Measurements from ENCODE around the gene HNRNPA1. TPM values are rescaled to one million over a fixed set of nuclear protein-coding genes. Genes with fewer than 3 reads are reported as not detected.

Gene HNRNPA1
- total RNA-seq, 1 experiment from 2014 or later: 2,589 TPM

- DNase-seq (ENCODE audit: low spot score): no peak
- ChIA-PET POLR2A (interaction anchor here (1.4 to 2.3 kb wide), 2 partner anchors 11 to 17 kb away, joined by 3 to 11 read pairs; no protein-coding TSS in a partner anchor), CTCF (interaction anchor here (1.6 kb wide), 1 partner anchor 25 kb away, joined by 5 read pairs; no protein-coding TSS in a partner anchor)
- no peak for TF ChIP-seq ZNF671 (CRISPR knock-in tag; IDR thresholded peaks at IDR 0.05)
- no peak for TF ChIP-seq CREM (CRISPR knock-in tag; IDR thresholded peaks at IDR 0.05)
- no peak for TF ChIP-seq ZNF232 (CRISPR knock-in tag; IDR thresholded peaks at IDR 0.05)
- TF ChIP-seq, protein P1, sequence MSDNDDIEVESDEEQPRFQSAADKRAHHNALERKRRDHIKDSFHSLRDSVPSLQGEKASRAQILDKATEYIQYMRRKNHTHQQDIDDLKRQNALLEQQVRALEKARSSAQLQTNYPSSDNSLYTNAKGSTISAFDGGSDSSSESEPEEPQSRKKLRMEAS (CRISPR knock-in tag; IDR thresholded peaks at IDR 0.05): 0 out of 2 replicates have a peak, but pooled peaks have one; percentile 18
- TF ChIP-seq ZNF416 (CRISPR knock-in tag; IDR thresholded peaks at IDR 0.05): no peak
- TF ChIP-seq, protein P2, sequence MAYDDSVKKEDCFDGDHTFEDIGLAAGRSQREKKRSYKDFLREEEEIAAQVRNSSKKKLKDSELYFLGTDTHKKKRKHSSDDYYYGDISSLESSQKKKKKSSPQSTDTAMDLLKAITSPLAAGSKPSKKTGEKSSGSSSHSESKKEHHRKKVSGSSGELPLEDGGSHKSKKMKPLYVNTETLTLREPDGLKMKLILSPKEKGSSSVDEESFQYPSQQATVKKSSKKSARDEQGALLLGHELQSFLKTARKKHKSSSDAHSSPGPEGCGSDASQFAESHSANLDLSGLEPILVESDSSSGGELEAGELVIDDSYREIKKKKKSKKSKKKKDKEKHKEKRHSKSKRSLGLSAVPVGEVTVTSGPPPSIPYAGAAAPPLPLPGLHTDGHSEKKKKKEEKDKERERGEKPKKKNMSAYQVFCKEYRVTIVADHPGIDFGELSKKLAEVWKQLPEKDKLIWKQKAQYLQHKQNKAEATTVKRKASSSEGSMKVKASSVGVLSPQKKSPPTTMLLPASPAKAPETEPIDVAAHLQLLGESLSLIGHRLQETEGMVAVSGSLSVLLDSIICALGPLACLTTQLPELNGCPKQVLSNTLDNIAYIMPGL (CRISPR knock-in tag; IDR thresholded peaks at IDR 0.05): no peak
- H3K27ac Mint-ChIP-seq: peak overlapping the region; percentile 93
- no peak for ATAC-seq
- H3K4me1 Mint-ChIP-seq: peaks cover 22% of the 10 kb centered on the region
- H3K36me3 Mint-ChIP-seq: peaks cover 23% of the 10 kb centered on the region
- no peaks in the 10 kb centered on the region for H3K9me3 Mint-ChIP-seq
- H3K27me3 Mint-ChIP-seq (ENCODE audit: low read depth): no peaks in the 10 kb centered on the region
- H3K4me3 Mint-ChIP-seq: peak overlapping the region; percentile 24; the same call in 1 of the 2 replicates
Measured at GRCh38 chr12:54276368-54276767, 4.2 kb upstream of the HNRNPA1 start.

DNA sequence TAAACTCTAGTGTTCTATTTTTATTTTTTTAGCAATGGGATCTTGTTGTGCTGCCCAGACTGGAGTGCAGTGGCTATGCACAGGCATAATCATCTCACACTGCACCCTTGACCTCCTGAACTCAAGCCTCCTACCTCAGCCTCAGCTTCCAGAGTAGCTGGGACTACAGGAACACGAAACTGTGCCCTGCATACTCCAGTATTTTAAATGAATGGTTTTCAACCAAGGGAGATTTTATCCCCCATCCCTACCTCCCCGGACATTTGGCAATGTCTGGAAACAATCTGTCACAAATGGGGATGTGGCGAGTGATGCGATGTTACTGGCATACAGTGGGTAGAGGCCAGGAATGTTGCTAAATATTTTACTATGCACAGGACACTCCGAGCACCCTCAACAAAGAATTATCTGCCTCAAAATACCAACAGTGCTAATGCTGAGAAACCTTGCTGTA is 2.7 kb upstream of the HNRNPA1 start:
- ATAC-seq (no peak), DNase-seq (ENCODE audit: low spot score) (no peak)
- H3K36me3 Mint-ChIP-seq: peaks cover 15% of the 10 kb centered on the region
- 0 out of 2 replicates have a peak, but pooled peaks have one; percentile 17 for TF ChIP-seq ZNF121 (CRISPR knock-in tag; IDR thresholded peaks at IDR 0.05)
- TF ChIP-seq TP53 (CRISPR knock-in tag; IDR thresholded peaks at IDR 0.05): no peak
- peaks cover 37% of the 10 kb centered on the region for H3K4me1 Mint-ChIP-seq
- H3K27me3 Mint-ChIP-seq (ENCODE audit: low read depth): no peaks in the 10 kb centered on the region
- CTCF ChIA-PET: interaction anchor here (0.9 to 1.6 kb wide), 2 partner anchors 16 to 26 kb away, joined by 3 to 5 read pairs; no protein-coding TSS in a partner anchor
- H3K9me3 Mint-ChIP-seq: no peaks in the 10 kb centered on the region
- POLR2A ChIA-PET: interaction anchor here (0.6 to 2.3 kb wide), 4 partner anchors 9 to 18 kb away, joined by 3 to 11 read pairs (median 4); no protein-coding TSS in a partner anchor
- H3K4me3 Mint-ChIP-seq: no peak overlapping the region
- H3K27ac Mint-ChIP-seq: no peak overlapping the region; the same call in none of the 2 replicates

DNA sequence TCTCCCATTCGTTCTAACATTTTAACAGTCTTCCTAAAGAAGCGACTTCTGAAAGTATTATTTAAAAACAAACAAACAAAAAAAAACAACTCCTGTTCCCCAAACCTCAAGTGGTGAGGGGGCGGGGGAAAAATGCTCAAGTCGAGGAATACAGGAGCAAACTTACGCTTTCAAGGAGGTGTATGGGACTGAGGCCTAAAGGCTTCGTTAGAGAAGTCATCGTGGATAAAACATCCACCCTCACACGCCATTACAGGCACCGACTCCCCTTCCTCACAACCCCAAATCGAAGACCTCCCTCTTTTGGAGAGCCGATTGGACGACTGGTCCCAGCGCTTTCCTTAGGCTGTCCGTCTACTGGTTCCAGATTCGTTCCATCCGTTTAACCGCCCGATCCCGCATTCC is 1.3 kb upstream of the HNRNPA1 start:
- no peak for ATAC-seq
- POLR2A ChIA-PET: interaction anchor here (0.6 to 3.8 kb wide), 15 partner anchors 9 to 79 kb away, joined by 3 to 105 read pairs (median 7); partner anchors contain the start of genes COPZ1 and NFE2
- CTCF ChIA-PET: interaction anchor here (0.6 to 2.6 kb wide), 13 partner anchors 8 to 120 kb away, joined by 3 to 23 read pairs (median 5); partner anchors contain the start of gene COPZ1
- H3K36me3 Mint-ChIP-seq: peaks cover 3% of the 10 kb centered on the region
- no peak overlapping the region for H3K4me3 Mint-ChIP-seq
- no peaks in the 10 kb centered on the region for H3K27me3 Mint-ChIP-seq (ENCODE audit: low read depth)
- H3K4me1 Mint-ChIP-seq: peaks cover 51% of the 10 kb centered on the region
- no peak for DNase-seq (ENCODE audit: low spot score)
- no peak overlapping the region for H3K27ac Mint-ChIP-seq
- H3K9me3 Mint-ChIP-seq: no peaks in the 10 kb centered on the region
- TF ChIP-seq SMAD3 (CRISPR knock-in tag; IDR thresholded peaks at IDR 0.05; ENCODE audit: borderline replicate concordance) (peak; percentile 87; the same call in 1 of the 2 replicates), ZBTB43 (CRISPR knock-in tag; IDR thresholded peaks at IDR 0.05) (no peak), FOXJ3 (CRISPR knock-in tag; IDR thresholded peaks at IDR 0.05; ENCODE audit: borderline replicate concordance) (no peak), NFATC4 (CRISPR knock-in tag; IDR thresholded peaks at IDR 0.05) (peak; percentile 66; the same call in 1 of the 2 replicates), ZBTB21 (CRISPR knock-in tag; IDR thresholded peaks at IDR 0.05; ENCODE audit: borderline replicate concordance) (no peak), ZNF232 (CRISPR knock-in tag; IDR thresholded peaks at IDR 0.05) (peak; percentile 15; the same call in 1 of the 2 replicates), ZNF416 (CRISPR knock-in tag; IDR thresholded peaks at IDR 0.05) (peak; percentile 63; the same call in 1 of the 2 replicates)
- TF ChIP-seq, protein P3, sequence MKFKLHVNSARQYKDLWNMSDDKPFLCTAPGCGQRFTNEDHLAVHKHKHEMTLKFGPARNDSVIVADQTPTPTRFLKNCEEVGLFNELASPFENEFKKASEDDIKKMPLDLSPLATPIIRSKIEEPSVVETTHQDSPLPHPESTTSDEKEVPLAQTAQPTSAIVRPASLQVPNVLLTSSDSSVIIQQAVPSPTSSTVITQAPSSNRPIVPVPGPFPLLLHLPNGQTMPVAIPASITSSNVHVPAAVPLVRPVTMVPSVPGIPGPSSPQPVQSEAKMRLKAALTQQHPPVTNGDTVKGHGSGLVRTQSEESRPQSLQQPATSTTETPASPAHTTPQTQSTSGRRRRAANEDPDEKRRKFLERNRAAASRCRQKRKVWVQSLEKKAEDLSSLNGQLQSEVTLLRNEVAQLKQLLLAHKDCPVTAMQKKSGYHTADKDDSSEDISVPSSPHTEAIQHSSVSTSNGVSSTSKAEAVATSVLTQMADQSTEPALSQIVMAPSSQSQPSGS (CRISPR knock-in tag; IDR thresholded peaks at IDR 0.05; ENCODE audit: borderline replicate concordance, low read depth): no peak
- TF ChIP-seq, protein P4, sequence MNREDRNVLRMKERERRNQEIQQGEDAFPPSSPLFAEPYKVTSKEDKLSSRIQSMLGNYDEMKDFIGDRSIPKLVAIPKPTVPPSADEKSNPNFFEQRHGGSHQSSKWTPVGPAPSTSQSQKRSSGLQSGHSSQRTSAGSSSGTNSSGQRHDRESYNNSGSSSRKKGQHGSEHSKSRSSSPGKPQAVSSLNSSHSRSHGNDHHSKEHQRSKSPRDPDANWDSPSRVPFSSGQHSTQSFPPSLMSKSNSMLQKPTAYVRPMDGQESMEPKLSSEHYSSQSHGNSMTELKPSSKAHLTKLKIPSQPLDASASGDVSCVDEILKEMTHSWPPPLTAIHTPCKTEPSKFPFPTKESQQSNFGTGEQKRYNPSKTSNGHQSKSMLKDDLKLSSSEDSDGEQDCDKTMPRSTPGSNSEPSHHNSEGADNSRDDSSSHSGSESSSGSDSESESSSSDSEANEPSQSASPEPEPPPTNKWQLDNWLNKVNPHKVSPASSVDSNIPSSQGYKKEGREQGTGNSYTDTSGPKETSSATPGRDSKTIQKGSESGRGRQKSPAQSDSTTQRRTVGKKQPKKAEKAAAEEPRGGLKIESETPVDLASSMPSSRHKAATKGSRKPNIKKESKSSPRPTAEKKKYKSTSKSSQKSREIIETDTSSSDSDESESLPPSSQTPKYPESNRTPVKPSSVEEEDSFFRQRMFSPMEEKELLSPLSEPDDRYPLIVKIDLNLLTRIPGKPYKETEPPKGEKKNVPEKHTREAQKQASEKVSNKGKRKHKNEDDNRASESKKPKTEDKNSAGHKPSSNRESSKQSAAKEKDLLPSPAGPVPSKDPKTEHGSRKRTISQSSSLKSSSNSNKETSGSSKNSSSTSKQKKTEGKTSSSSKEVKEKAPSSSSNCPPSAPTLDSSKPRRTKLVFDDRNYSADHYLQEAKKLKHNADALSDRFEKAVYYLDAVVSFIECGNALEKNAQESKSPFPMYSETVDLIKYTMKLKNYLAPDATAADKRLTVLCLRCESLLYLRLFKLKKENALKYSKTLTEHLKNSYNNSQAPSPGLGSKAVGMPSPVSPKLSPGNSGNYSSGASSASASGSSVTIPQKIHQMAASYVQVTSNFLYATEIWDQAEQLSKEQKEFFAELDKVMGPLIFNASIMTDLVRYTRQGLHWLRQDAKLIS (CRISPR knock-in tag; IDR thresholded peaks at IDR 0.05; ENCODE audit: borderline replicate concordance): peak; percentile 62; the same call in 1 of the 2 replicates
- TF ChIP-seq, protein P5, sequence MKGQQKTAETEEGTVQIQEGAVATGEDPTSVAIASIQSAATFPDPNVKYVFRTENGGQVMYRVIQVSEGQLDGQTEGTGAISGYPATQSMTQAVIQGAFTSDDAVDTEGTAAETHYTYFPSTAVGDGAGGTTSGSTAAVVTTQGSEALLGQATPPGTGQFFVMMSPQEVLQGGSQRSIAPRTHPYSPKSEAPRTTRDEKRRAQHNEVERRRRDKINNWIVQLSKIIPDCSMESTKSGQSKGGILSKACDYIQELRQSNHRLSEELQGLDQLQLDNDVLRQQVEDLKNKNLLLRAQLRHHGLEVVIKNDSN (CRISPR knock-in tag; IDR thresholded peaks at IDR 0.05): no peak
- TF ChIP-seq, protein P1 (CRISPR knock-in tag; IDR thresholded peaks at IDR 0.05): no peak
- TF ChIP-seq, protein P6, sequence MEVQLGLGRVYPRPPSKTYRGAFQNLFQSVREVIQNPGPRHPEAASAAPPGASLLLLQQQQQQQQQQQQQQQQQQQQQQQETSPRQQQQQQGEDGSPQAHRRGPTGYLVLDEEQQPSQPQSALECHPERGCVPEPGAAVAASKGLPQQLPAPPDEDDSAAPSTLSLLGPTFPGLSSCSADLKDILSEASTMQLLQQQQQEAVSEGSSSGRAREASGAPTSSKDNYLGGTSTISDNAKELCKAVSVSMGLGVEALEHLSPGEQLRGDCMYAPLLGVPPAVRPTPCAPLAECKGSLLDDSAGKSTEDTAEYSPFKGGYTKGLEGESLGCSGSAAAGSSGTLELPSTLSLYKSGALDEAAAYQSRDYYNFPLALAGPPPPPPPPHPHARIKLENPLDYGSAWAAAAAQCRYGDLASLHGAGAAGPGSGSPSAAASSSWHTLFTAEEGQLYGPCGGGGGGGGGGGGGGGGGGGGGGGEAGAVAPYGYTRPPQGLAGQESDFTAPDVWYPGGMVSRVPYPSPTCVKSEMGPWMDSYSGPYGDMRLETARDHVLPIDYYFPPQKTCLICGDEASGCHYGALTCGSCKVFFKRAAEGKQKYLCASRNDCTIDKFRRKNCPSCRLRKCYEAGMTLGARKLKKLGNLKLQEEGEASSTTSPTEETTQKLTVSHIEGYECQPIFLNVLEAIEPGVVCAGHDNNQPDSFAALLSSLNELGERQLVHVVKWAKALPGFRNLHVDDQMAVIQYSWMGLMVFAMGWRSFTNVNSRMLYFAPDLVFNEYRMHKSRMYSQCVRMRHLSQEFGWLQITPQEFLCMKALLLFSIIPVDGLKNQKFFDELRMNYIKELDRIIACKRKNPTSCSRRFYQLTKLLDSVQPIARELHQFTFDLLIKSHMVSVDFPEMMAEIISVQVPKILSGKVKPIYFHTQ (CRISPR knock-in tag; IDR thresholded peaks at IDR 0.05): peak; percentile 76; the same call in 1 of the 2 replicates

All from WTC11 (cell line).